ENCODE data around the gene LRRC56. TPM values are rescaled to one million over a fixed set of nuclear protein-coding genes. Genes with fewer than 3 reads are reported as not detected.

The LRRC56 gene
- total RNA-seq, 1 donor from 2014 or later = 0.82 TPM

GRCh38 chr11:518463-519202 is 18.7 kb upstream of the LRRC56 start:
- Histone ChIP-seq H3K27ac (ENCODE audit: low read depth, low read length) (no peak overlapping the region), H3K27me3 (ENCODE audit: insufficient read depth, low read length) (no peaks in the 10 kb centered on the region), H4K20me1 (ENCODE audit: insufficient read depth, low read length) (no peaks in the 10 kb centered on the region), H3K4me3 (ENCODE audit: insufficient read depth, low read depth, low read length) (peak overlapping the region; percentile 25), H3K4me1 (ENCODE audit: insufficient read depth, low read length) (no peaks in the 10 kb centered on the region), H3K36me3 (ENCODE audit: insufficient read depth, low read length) (peaks cover 3% of the 10 kb centered on the region), H3K9me3 (ENCODE audit: insufficient read depth, low read depth, low read length) (no peaks in the 10 kb centered on the region), H3K79me2 (ENCODE audit: insufficient read depth, low read length) (no peaks in the 10 kb centered on the region), H2AFZ (ENCODE audit: low read depth, low read length) (peak overlapping the region; percentile 50), H3K9ac (ENCODE audit: low read length) (no peak overlapping the region), H3K4me2 (ENCODE audit: low read length) (peak overlapping the region; percentile 67)
- Mint-ChIP-seq H3K36me3 (ENCODE audit: low read depth, unreplicated experiment) (peaks cover 25% of the 10 kb centered on the region), H3K4me1 (ENCODE audit: low read depth, unreplicated experiment) (no peaks in the 10 kb centered on the region), H3K27ac (ENCODE audit: unreplicated experiment) (no peak overlapping the region), H3K4me3 (ENCODE audit: unreplicated experiment) (no peak overlapping the region), H3K27me3 (ENCODE audit: low read depth, unreplicated experiment) (no peaks in the 10 kb centered on the region), H3K9me3 (ENCODE audit: unreplicated experiment) (peaks cover 14% of the 10 kb centered on the region)
- FAIRE-seq = no peak
- peak; percentile 89 for DNase-seq (ENCODE audit: low read depth)
- TF ChIP-seq, protein P1, sequence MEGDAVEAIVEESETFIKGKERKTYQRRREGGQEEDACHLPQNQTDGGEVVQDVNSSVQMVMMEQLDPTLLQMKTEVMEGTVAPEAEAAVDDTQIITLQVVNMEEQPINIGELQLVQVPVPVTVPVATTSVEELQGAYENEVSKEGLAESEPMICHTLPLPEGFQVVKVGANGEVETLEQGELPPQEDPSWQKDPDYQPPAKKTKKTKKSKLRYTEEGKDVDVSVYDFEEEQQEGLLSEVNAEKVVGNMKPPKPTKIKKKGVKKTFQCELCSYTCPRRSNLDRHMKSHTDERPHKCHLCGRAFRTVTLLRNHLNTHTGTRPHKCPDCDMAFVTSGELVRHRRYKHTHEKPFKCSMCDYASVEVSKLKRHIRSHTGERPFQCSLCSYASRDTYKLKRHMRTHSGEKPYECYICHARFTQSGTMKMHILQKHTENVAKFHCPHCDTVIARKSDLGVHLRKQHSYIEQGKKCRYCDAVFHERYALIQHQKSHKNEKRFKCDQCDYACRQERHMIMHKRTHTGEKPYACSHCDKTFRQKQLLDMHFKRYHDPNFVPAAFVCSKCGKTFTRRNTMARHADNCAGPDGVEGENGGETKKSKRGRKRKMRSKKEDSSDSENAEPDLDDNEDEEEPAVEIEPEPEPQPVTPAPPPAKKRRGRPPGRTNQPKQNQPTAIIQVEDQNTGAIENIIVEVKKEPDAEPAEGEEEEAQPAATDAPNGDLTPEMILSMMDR (IDR thresholded peaks at IDR 0.05; ENCODE audit: insufficient read depth, low read depth, low read length) = peak; percentile 39
- no peak for TF ChIP-seq EZH2 (IDR thresholded peaks at IDR 0.05; ENCODE audit: insufficient read depth, low read length)

DNA sequence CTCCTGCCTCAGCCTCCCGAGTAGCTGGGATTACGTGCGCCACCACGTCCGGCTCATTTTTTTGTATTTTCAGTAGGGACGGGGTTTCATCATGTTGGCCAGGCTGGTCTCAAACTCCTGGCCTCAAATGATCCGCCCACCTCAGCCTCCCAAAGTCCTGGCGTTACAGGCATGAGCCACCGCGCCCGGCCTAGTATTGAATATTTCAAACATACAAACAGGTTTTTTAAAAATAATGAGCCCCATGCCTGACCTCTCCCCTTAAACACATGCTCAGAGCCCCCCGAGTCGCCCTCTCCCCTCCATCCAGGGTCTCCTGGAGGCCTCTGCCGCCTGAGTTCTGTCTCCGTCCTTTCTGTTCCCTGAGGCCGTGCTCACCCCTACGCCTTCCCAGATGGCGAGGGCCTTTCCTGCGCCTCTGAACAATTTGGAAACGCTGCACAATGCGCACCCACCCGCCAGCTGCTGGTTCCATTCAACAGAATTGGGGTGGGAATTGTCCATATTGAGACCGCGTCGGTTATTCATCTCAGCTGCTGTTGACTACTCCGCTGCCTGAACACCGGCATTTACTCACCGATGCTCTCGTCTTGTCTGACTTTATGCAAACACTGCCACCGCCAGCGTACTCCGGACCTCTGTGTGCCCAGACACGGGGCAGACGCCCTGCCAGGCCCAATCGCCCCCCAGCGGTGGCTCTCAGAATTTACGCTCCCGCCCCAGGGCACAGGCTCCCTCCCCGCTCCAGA is 16.7 kb upstream of the LRRC56 start:
- Mint-ChIP-seq H3K4me3 (ENCODE audit: unreplicated experiment) (no peak overlapping the region), H3K36me3 (ENCODE audit: low read depth, unreplicated experiment) (peaks cover 18% of the 10 kb centered on the region), H3K9me3 (ENCODE audit: unreplicated experiment) (peaks cover 14% of the 10 kb centered on the region), H3K27me3 (ENCODE audit: low read depth, unreplicated experiment) (no peaks in the 10 kb centered on the region), H3K4me1 (ENCODE audit: low read depth, unreplicated experiment) (no peaks in the 10 kb centered on the region), H3K27ac (ENCODE audit: unreplicated experiment) (no peak overlapping the region)
- Histone ChIP-seq H3K9ac (ENCODE audit: low read length) (no peak overlapping the region), H2AFZ (ENCODE audit: low read depth, low read length) (no peak overlapping the region), H4K20me1 (ENCODE audit: insufficient read depth, low read length) (no peaks in the 10 kb centered on the region), H3K36me3 (ENCODE audit: insufficient read depth, low read length) (peaks cover 3% of the 10 kb centered on the region), H3K4me2 (ENCODE audit: low read length) (no peak overlapping the region), H3K4me3 (ENCODE audit: insufficient read depth, low read depth, low read length) (no peak overlapping the region), H3K27me3 (ENCODE audit: insufficient read depth, low read length) (no peaks in the 10 kb centered on the region), H3K27ac (ENCODE audit: low read depth, low read length) (no peak overlapping the region), H3K79me2 (ENCODE audit: insufficient read depth, low read length) (no peaks in the 10 kb centered on the region), H3K4me1 (ENCODE audit: insufficient read depth, low read length) (no peaks in the 10 kb centered on the region), H3K9me3 (ENCODE audit: insufficient read depth, low read depth, low read length) (no peaks in the 10 kb centered on the region)
- no peak for FAIRE-seq
- TF ChIP-seq, protein P1 (IDR thresholded peaks at IDR 0.05; ENCODE audit: insufficient read depth, low read depth, low read length) = no peak
- no peak for TF ChIP-seq EZH2 (IDR thresholded peaks at IDR 0.05; ENCODE audit: insufficient read depth, low read length)
- no peak for DNase-seq (ENCODE audit: low read depth)

All from astrocyte (in vitro differentiated cells and primary cell).